GM18498 (cell line): ENCODE measurements around the gene OR2AJ1.

Experiments
- ATAC-seq: cut with Tn5 transposase; IDR thresholded peaks from one replicate; pipeline ENCODE4 v1.9.1; 2021; ENCODE audit warnings: mild to moderate bottlenecking, moderate library complexity; ENCODE audit not compliant: unreplicated experiment

Gene OR2AJ1

GRCh38 chr1:247924868-247925267 lies at the start of gene OR2AJ1:
TSS of gene OR2AJ1 (plus strand) at chr1:247924889. CDS start at chr1:247933769, 8,880 bp downstream.
- no peak for ATAC-seq

- no peak for ATAC-seq
Observed at GRCh38 chr1:247883346-247883745, 41.3 kb upstream of the OR2AJ1 start.

- no peak for ATAC-seq
Observed at GRCh38 chr1:247884797-247885413, 39.8 kb upstream of the OR2AJ1 start.

- ATAC-seq: no peak
Observed at GRCh38 chr1:247895163-247895637, 29.5 kb upstream of the OR2AJ1 start, which contains the start of gene OR2W3. TSS of gene OR2W3 (plus strand) at chr1:247895587. CDS start at chr1:247895587, 0 bp downstream.

- ATAC-seq: no peak
Observed at GRCh38 chr1:247895976-247896375, 28.7 kb upstream of the OR2AJ1 start.

GRCh38 chr1:247904122-247904521 lies 20.6 kb upstream of the OR2AJ1 start:
- ATAC-seq: no peak

- no peak for ATAC-seq
Observed at GRCh38 chr1:247905181-247905580, 19.5 kb upstream of the OR2AJ1 start.

- no peak for ATAC-seq
Observed at GRCh38 chr1:247905910-247906503, 18.7 kb upstream of the OR2AJ1 start.

- no peak for ATAC-seq
Observed at GRCh38 chr1:247906504-247907047, 18.1 kb upstream of the OR2AJ1 start.

GRCh38 chr1:247908766-247909165 lies 15.9 kb upstream of the OR2AJ1 start:
- ATAC-seq: no peak

GRCh38 chr1:247913786-247914185 lies 10.9 kb upstream of the OR2AJ1 start:
- no peak for ATAC-seq

- no peak for ATAC-seq
Observed at GRCh38 chr1:247914941-247915662, 9.6 kb upstream of the OR2AJ1 start.

- no peak for ATAC-seq
Observed at GRCh38 chr1:247919952-247920351, 4.7 kb upstream of the OR2AJ1 start, which contains the start of gene OR2T8. TSS of gene OR2T8 (plus strand) at chr1:247920252. CDS start at chr1:247921018, 766 bp downstream.

GRCh38 chr1:247923941-247924340 lies 748 bp upstream of the OR2AJ1 start:
- no peak for ATAC-seq

- no peak for ATAC-seq
Observed at GRCh38 chr1:247933989-247934388, 9.3 kb downstream of the OR2AJ1 start.

- no peak for ATAC-seq
Observed at GRCh38 chr1:247935781-247936180, 11.1 kb downstream of the OR2AJ1 start.

- ATAC-seq: no peak
Observed at GRCh38 chr1:247936415-247936814, 11.7 kb downstream of the OR2AJ1 start.

- ATAC-seq: peak; percentile 100
Observed at GRCh38 chr1:247936965-247937734, 12.5 kb downstream of the OR2AJ1 start.

GRCh38 chr1:247942624-247943023 lies 17.9 kb downstream of the OR2AJ1 start:
- ATAC-seq: no peak

- ATAC-seq: no peak
Observed at GRCh38 chr1:247948558-247948957, 23.9 kb downstream of the OR2AJ1 start, which contains the start of gene OR2L8. TSS of gene OR2L8 (plus strand) at chr1:247948858. CDS start at chr1:247948858, 0 bp downstream.

- no peak for ATAC-seq
Observed at GRCh38 chr1:247953408-247953807, 28.7 kb downstream of the OR2AJ1 start.
